ENCODE data around the gene NUMA1.
A peak's percentile ranks its signal among the peaks of the same experiment; 100 is the strongest.

Gene NUMA1

GRCh38 chr11:72075756-72076155, 4.6 kb downstream of the NUMA1 start:
- intact Hi-C loops (cut with DNase I), result no loop called here

GRCh38 chr11:72075109-72075508, 5.2 kb downstream of the NUMA1 start:
- peak in 13 of 42 donors; percentile 12 to 53 (median 33) for DNase-seq
- intact Hi-C loops (cut with DNase I), result no loop called here

More at GRCh38 chr11:72075756-72076155, 4.6 kb downstream of the NUMA1 start:
- no peak for DNase-seq

- no peak for DNase-seq
- intact Hi-C loops (cut with DNase I), result no loop called here
These were observed 8.0 kb downstream of the NUMA1 start for GRCh38 chr11:72072348-72072747.

- intact Hi-C loops (cut with DNase I), result no loop called here
- no peak for DNase-seq
These were observed 9.9 kb downstream of the NUMA1 start for GRCh38 chr11:72070491-72070890.

GRCh38 chr11:72069787-72070251, 10.5 kb downstream of the NUMA1 start:
- peak in 38 of 42 donors; percentile 22 to 86 (median 49) for DNase-seq

GRCh38 chr11:72069200-72069599, 11.1 kb downstream of the NUMA1 start:
- no peak for DNase-seq
- intact Hi-C loops (cut with DNase I), result no loop called here

More at GRCh38 chr11:72069787-72070251, 10.5 kb downstream of the NUMA1 start:
- intact Hi-C loops (cut with DNase I), result no loop called here

GRCh38 chr11:72067676-72068075, 12.7 kb downstream of the NUMA1 start:
- intact Hi-C loops (cut with DNase I), result no loop called here

GRCh38 chr11:72067266-72067665, 13.1 kb downstream of the NUMA1 start:
- intact Hi-C loops (cut with DNase I), result no loop called here

More at GRCh38 chr11:72067676-72068075, 12.7 kb downstream of the NUMA1 start:
- no peak for DNase-seq

GRCh38 chr11:72066855-72067254, 13.5 kb downstream of the NUMA1 start:
- no peak for DNase-seq
- intact Hi-C loops (cut with DNase I), result no loop called here

More at GRCh38 chr11:72067266-72067665, 13.1 kb downstream of the NUMA1 start:
- no peak for DNase-seq

GRCh38 chr11:72061739-72062396, 18.5 kb downstream of the NUMA1 start:
- DNase-seq, result no peak
- intact Hi-C loops (cut with DNase I), result no loop called here

GRCh38 chr11:72058416-72059034, 21.8 kb downstream of the NUMA1 start:
- intact Hi-C loops (cut with DNase I), result no loop called here
- DNase-seq, result no peak

GRCh38 chr11:72048766-72049460, 31.4 kb downstream of the NUMA1 start:
- DNase-seq, result peak in 1 of 42 donors; percentile 8
- intact Hi-C loops (cut with DNase I), result no loop called here

- DNase-seq, result peak in 4 of 42 donors; percentile 11 to 31 (median 24)
- intact Hi-C loops (cut with DNase I), result no loop called here
These were observed 34.5 kb downstream of the NUMA1 start for GRCh38 chr11:72045849-72046248.

GRCh38 chr11:72042064-72042745, 38.1 kb downstream of the NUMA1 start:
- DNase-seq, result no peak
- intact Hi-C loops (cut with DNase I), result no loop called here

GRCh38 chr11:72041364-72042063, 38.8 kb downstream of the NUMA1 start:
- intact Hi-C loops (cut with DNase I), result loop anchor here (2.0 kb wide), 1 partner anchor 39 kb away; the partner anchor contains the start of genes LRRC51 and NUMA1
- DNase-seq, result peak; percentile 69 to 90 (median 82)

- intact Hi-C loops (cut with DNase I), result loop anchor here (2.0 kb wide), 1 partner anchor 40 kb away; the partner anchor contains the start of genes LRRC51 and NUMA1
- DNase-seq, result peak; percentile 86 to 97 (median 93)
These were observed 39.6 kb downstream of the NUMA1 start for GRCh38 chr11:72040491-72041363.

- DNase-seq, result peak in 17 of 42 donors; percentile 12 to 49 (median 27)
- intact Hi-C loops (cut with DNase I), result loop anchor here (2.0 kb wide), 1 partner anchor 41 kb away; the partner anchor contains the start of genes LRRC51 and NUMA1
These were observed 40.4 kb downstream of the NUMA1 start for GRCh38 chr11:72039856-72040401.
